Duodenal mucosa (tissue), 2 donors: ENCODE data around the gene CMA1.
"Not testable (repeated sequence)": the region's sequence is repeated elsewhere in the genome, so short reads cannot be mapped to it uniquely, and the experiment has no call there.

Experiments used
- H3K27ac ChIP-seq: one replicate; pipeline ENCODE4 v1.7.0; 2013; ENCODE audit warnings: low read depth, low read length
- H3K27me3 ChIP-seq, 2 donors: one replicate each; pipeline ENCODE4 v1.7.0; 2013; ENCODE audit warnings: low read length in 2 of 2, control low read depth in 1 of 2; ENCODE audit not compliant: insufficient read depth in 2 of 2, control insufficient read depth in 1 of 2
- H3K36me3 ChIP-seq, 2 donors: one replicate each; pipeline ENCODE4 v1.7.0; 2013; ENCODE audit warnings: low read length in 2 of 2, control low read depth in 1 of 2; ENCODE audit not compliant: insufficient read depth in 2 of 2, control insufficient read depth in 1 of 2
- H3K4me1 ChIP-seq, 2 donors: one replicate each; pipeline ENCODE4 v1.7.0; 2013; ENCODE audit warnings: low read length in 2 of 2, control low read depth in 1 of 2; ENCODE audit not compliant: insufficient read depth in 2 of 2, control insufficient read depth in 1 of 2
- H3K4me3 ChIP-seq, 2 donors: one replicate each; pipeline ENCODE4 v1.7.0; 2013; ENCODE audit warnings: low read length in 2 of 2, low read depth in 1 of 2
- H3K9ac ChIP-seq, 2 donors: one replicate each; pipeline ENCODE4 v1.7.0; 2013; ENCODE audit warnings: low read length in 2 of 2, low read depth in 1 of 2
- H3K9me3 ChIP-seq, 2 donors: one replicate each; pipeline ENCODE4 v1.7.0; 2013; ENCODE audit warnings: low read length in 2 of 2, control low read depth in 1 of 2; ENCODE audit not compliant: control insufficient read depth in 1 of 2

The CMA1 gene, protein sequence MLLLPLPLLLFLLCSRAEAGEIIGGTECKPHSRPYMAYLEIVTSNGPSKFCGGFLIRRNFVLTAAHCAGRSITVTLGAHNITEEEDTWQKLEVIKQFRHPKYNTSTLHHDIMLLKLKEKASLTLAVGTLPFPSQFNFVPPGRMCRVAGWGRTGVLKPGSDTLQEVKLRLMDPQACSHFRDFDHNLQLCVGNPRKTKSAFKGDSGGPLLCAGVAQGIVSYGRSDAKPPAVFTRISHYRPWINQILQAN

DNA sequence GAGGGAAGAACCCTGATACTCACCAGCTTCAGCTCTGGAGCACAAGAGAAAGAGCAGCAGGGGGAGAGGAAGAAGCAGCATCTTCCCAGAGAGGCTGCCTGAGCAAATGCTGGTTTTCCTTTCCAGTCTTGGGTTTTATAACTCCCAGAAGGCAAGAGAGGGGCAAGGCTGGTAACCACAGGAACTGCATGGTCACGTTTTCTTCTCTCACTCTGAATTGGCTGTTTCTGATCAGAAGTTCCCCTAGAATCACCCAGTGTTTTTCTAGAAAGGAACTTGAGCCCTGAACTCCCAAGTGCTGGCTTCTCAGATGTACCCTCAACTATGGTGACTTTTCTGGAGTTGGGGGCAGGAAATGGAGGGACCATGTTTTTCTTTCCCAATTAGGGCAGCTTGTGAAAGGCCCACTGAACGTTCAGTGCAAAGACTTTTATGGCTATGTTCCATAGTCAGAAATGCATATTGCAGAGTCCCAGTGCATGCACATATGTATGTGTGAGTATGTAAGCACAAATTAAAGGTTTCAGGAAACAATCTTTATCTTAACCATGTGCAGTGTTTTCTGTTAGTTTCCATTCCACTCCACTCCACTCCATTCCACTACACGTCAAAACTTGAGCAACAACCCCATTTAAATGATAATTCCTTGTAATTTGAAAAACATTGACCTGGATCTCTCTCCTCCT lies at the start of gene CMA1:
Gene CMA1 (minus strand): TSS at position 111 of the 686 bp plus-strand sequence. CDS start 30 bp downstream, at position 81.
- H3K4me1 ChIP-seq: no peaks in the 10 kb centered on the region
- H3K36me3 ChIP-seq: no peaks in the 10 kb centered on the region
- no peak within 1 kb of the TSS for H3K27ac ChIP-seq
- no peaks in the 10 kb centered on the region for H3K27me3 ChIP-seq
- H3K9ac ChIP-seq: no peak within 1 kb of the TSS
- H3K4me3 ChIP-seq: no peak within 1 kb of the TSS
- no peaks in the 10 kb centered on the region for H3K9me3 ChIP-seq

DNA sequence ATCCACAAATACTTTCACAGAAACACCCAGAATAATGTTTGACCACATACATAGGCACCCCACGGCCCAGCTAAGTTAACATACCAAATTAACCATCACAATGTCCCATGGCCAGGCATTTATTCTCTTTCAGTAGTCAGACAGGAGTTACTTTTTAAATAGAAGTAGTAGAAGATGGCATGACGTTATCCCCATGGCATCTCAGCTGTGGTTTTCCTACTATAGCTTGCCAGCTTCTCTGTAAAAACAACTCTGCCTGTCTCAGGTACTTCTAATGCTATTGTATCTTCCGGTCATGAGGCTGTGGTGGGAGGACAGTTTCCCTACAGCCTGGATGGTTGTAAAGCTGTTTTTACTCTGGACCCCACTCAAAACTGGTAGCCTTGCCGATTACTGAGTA lies 48.7 kb upstream of the CMA1 start:
- no peaks in the 10 kb centered on the region for H3K27me3 ChIP-seq
- no peaks in the 10 kb centered on the region for H3K4me1 ChIP-seq
- no peaks in the 10 kb centered on the region for H3K9me3 ChIP-seq
- H3K9ac ChIP-seq: no peak overlapping the region
- no peaks in the 10 kb centered on the region for H3K36me3 ChIP-seq
- no peak overlapping the region for H3K4me3 ChIP-seq
- H3K27ac ChIP-seq: no peak overlapping the region

DNA sequence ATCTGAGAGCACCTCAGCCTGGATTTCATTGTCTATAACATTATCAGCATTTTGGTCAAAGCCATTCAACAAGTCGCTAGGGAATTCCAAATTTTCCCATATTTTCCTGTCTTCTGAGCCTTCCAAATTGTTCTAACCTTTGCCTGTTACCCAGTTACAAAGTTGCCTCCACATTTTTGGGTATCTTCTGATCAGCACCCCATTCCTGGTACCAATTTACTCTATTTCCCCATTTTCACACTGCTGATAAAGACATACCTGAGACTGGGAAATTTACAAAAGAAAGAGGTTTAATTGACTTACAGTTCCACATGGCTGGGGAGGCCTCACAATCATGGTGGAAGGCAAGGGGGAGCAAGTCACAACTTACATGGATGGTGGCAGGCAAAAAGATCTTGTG lies 41.0 kb upstream of the CMA1 start:
- H3K4me1 ChIP-seq, H3K36me3 ChIP-seq, H3K9me3 ChIP-seq, H3K4me3 ChIP-seq, H3K27me3 ChIP-seq, H3K27ac ChIP-seq, H3K9ac ChIP-seq: not testable (repeated sequence)

GRCh38 chr14:24542346-24542936 lies 34.4 kb upstream of the CMA1 start:
- Histone ChIP-seq H3K27me3 (no peaks in the 10 kb centered on the region), H3K4me1 (no peaks in the 10 kb centered on the region), H3K36me3 (no peaks in the 10 kb centered on the region), H3K4me3 (no peak overlapping the region), H3K27ac (no peak overlapping the region), H3K9me3 (no peaks in the 10 kb centered on the region), H3K9ac (no peak overlapping the region)

GRCh38 chr14:24535737-24536136 lies 27.7 kb upstream of the CMA1 start:
- H3K9ac ChIP-seq: no peak overlapping the region
- peaks cover 0 to 5% of the 10 kb centered on the region in 2 donors for H3K27me3 ChIP-seq

GRCh38 chr14:24534286-24534685 lies 26.2 kb upstream of the CMA1 start:
- no peak overlapping the region for H3K27ac ChIP-seq
- no peaks in the 10 kb centered on the region for H3K9me3 ChIP-seq
- no peaks in the 10 kb centered on the region for H3K36me3 ChIP-seq
- peaks cover 0 to 5% of the 10 kb centered on the region in 2 donors for H3K27me3 ChIP-seq
- no peak overlapping the region for H3K4me3 ChIP-seq
- no peak overlapping the region for H3K9ac ChIP-seq
- H3K4me1 ChIP-seq: no peaks in the 10 kb centered on the region

More at GRCh38 chr14:24535737-24536136, 27.7 kb upstream of the CMA1 start:
- H3K4me3 ChIP-seq: no peak overlapping the region
- no peaks in the 10 kb centered on the region for H3K4me1 ChIP-seq
- no peak overlapping the region for H3K27ac ChIP-seq
- no peaks in the 10 kb centered on the region for H3K36me3 ChIP-seq
- no peaks in the 10 kb centered on the region for H3K9me3 ChIP-seq

DNA sequence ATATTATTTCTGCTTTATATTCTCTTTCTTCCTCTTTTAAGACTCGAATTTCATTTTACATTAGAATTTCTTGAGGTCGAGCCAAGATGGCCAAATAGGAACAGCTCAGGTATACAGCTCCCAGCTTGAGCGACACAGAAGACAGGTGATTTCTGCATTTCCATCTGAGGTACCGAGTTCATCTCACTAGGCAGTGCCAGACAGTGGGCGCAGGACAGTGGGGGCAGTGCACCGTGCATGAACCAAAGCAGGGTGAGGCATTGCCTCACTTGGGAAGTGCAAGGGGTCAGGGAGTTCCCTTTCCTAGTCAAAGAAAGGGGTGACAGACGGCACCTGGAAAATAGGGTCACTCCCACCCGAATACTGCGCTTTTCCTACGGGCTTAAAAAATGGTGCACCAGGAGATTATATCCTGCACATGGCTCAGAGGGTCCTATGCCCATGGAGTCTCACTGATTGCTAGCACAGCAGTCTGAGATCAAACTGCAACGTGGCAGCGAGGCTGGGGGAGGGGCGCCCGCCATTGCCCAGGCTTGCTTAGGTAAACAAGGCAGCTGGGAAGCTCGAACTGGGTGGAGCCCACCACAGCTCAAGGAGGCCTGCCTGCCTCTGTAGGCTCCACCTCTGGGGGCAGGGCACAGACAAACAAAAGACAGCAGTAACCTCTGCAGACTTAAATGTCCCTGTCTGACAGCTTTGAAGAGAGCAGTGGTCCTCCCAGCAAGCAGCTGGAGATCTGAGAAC lies 18.0 kb upstream of the CMA1 start:
- H3K27ac ChIP-seq, H3K27me3 ChIP-seq, H3K9ac ChIP-seq, H3K4me3 ChIP-seq, H3K36me3 ChIP-seq, H3K4me1 ChIP-seq, H3K9me3 ChIP-seq: not testable (repeated sequence)

DNA sequence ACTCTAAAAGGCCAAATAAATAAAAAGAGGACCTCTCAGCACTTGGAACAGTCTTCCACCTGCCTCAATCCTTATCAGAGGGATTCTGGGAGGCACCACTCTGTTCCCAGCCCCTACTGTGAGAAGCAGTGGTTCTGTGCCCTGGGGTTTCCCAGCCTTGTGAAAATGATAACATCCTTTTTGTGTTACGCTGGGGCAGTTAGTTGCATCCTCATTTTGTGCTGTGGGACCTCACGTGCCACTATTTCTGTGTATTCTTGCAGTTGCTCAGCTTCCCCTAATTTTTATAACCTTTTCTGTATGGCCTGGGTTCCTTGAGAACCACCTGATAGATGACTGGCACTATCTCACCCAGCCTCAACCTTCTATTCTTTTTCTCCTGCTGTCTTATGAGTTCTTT lies 10.8 kb upstream of the CMA1 start:
- Histone ChIP-seq H3K4me1 (no peaks in the 10 kb centered on the region), H3K4me3 (no peak overlapping the region), H3K36me3 (no peaks in the 10 kb centered on the region), H3K27ac (no peak overlapping the region), H3K27me3 (no peaks in the 10 kb centered on the region), H3K9ac (no peak overlapping the region), H3K9me3 (no peaks in the 10 kb centered on the region)

DNA sequence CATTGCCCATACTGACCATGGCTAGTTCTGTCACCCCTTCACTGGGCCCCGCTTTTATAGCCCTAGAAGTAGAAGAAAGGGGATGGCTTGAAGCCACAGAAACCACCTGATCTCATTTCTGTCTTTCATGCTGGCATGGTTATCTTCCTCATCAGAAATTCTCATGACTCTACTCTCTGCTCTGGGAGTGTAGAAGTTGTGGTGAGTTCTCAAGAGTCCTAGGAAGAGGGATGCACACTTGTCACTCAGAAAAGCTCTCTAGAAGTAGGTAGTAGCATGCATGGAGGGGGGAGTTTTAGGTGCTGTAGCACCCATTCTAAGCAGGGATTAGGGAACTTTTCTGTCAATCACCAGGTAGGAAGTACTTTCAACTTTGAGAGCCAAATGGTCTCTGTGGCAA lies 6.1 kb upstream of the CMA1 start:
- no peaks in the 10 kb centered on the region for H3K9me3 ChIP-seq
- no peak overlapping the region for H3K4me3 ChIP-seq
- no peaks in the 10 kb centered on the region for H3K4me1 ChIP-seq
- H3K27ac ChIP-seq: no peak overlapping the region
- no peak overlapping the region for H3K9ac ChIP-seq
- no peaks in the 10 kb centered on the region for H3K36me3 ChIP-seq
- H3K27me3 ChIP-seq: no peaks in the 10 kb centered on the region

DNA sequence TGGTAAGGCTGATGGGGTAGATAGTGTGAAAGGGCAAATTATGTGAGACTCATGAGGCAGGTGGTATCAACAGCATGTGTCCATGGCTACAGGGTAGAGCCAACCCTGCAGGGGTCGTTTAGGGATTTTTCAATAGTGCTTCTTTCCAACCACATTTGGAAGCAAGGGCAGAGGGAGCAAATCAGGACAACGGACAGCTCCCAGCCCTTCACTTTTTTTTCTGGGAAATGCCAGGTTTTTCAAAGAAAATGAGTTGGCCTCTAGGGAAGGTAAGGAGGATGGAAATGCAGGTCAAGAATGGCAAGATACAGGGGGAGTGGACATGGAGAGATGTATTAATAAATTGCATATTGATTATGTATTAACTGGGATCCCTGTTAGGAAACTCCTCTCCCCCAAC lies 4.9 kb upstream of the CMA1 start:
- Histone ChIP-seq H3K9me3 (no peaks in the 10 kb centered on the region), H3K27ac (no peak overlapping the region), H3K36me3 (no peaks in the 10 kb centered on the region), H3K4me1 (no peaks in the 10 kb centered on the region), H3K27me3 (no peaks in the 10 kb centered on the region), H3K4me3 (no peak overlapping the region), H3K9ac (no peak overlapping the region)
